Stimulated activated CD4-positive, alpha-beta T cell treated with anti-CD3 and anti-CD28 coated beads, Interleukin-15, amount 100 ng/mL, for 48 hours (primary cell): Measurements from ENCODE around the gene ADCY3.

Source experiments
- DNase-seq, 2 donors: peaks; one replicate each; pipeline ENCODE4 v3.0.0-alpha.2; 2020; ENCODE audit warnings: low read depth in 2 of 2

ADCY3 gene

DNA sequence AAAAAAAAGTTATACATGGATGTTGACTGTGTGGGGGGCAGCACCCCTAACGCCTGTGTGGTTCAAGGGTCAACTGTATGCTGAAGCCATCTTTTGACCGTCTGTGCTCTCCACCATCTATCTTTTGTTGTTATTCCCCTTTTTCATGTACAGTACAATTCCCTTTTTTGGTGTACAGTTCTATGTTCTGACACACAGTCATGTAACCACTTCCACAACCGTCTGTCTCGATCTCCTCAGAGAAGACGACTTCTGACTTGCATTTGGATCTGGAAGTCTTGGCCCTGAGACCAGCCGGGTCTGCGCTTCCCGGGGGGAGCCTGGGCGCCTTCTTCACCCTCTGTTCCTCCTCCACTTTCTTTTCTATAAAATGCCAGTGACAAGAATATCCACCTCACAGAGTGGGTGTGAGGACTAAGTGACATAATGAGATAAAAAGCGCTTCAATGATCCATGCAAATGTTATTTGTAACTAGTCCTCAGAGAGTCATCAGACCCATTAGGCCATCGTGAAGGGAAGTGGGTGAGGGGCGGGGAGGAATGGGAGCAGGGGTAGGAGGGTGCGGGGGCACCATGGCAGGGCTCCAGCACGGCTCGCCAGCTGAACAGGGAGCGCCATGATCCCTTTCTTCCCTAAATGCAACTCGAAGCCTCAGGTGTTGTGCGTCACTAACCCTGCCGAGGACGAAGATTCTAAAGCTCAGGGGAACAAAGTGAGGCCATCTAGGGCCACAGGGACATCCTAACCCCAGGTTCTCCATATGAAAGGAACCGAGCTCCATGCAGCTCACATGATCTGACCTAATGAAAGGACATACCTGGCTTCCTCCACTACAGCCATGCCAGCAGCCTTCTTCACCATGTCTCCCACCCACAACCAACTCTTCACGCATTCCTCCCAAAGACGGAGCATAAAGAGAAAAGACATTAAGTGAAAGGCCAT lies 16.6 kb downstream of the ADCY3 start:
- DNase-seq, result no peak

GRCh38 chr2:24899361-24899910 lies 20.6 kb downstream of the ADCY3 start:
- no peak for DNase-seq

GRCh38 chr2:24898122-24899109 lies 21.6 kb downstream of the ADCY3 start:
- no peak for DNase-seq

DNA sequence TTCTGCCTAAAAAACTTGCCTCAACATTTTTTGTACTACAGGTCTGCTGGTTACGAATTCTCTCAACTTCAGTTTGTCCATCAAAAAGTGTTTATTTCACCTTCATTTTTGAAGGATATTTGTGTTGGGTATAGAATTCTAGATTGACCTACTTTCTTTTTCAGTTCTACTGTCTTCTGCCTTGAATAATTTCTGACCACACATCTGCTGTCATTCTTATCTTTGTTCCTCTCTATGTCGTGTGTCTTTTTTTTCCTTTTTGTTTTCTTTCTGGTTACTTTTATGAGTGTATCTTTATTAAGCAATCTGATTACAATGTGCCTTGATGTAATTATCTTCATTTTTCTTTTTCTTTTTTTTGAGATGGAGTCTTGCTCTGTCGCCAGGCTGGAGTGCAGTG lies 25.3 kb downstream of the ADCY3 start:
- no peak for DNase-seq

- DNase-seq, result no peak
These were observed 26.1 kb downstream of the ADCY3 start for GRCh38 chr2:24893934-24894333.

GRCh38 chr2:24892928-24893327 lies 27.1 kb downstream of the ADCY3 start:
- no peak for DNase-seq

DNA sequence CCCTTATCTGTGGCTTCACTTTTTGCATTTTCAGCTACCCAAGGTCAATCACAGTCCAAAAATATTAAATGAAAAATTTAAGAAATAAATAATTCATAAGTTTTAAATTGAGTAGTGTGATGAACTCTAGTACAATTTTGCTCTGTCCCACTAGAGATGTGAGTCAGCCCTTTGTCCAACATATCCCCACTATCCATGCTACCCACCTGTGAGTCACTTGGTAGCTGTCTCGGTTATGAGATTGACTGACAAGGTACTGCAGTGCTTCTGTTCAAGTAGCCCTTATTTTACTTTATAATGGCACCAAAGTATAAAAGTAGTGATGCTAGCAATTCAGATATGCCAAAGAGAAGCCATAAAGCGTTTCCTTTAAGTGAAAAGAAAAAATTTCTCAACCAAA lies 28.8 kb downstream of the ADCY3 start:
- DNase-seq, result no peak

- DNase-seq, result no peak
These were observed 30.8 kb downstream of the ADCY3 start for GRCh38 chr2:24889221-24889620.

- no peak for DNase-seq
These were observed 31.9 kb downstream of the ADCY3 start for GRCh38 chr2:24888177-24888576.

DNA sequence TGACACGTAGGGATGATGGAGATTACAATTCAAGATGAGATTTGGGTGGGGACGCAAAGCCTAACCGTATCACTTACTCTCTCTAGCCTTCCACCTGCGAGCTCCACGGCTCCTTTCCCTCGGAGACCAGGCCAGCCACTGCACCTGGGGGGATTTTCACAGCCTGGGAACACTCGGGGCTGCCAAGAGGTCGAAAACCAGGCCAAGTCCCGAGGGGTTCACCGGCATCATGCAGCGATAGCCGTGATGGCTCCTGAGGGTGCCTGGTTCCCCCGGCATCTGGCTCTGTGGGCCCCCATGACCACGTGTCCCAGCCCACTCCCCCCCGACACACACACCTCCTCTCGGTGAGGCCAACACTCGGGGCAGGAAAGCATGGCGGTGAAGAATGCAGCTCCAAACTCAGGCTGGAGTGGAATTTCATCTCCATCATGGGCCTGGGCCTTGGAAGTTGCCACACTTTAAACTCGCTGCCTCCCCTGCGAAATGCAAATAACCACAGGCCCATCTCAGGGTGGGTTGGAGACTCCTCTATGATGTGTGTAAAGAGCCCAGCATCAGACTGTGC lies 32.6 kb downstream of the ADCY3 start:
- DNase-seq, result no peak

GRCh38 chr2:24886691-24887304 lies 33.2 kb downstream of the ADCY3 start:
- no peak for DNase-seq

GRCh38 chr2:24886126-24886501 lies 33.9 kb downstream of the ADCY3 start:
- DNase-seq, result no peak

DNA sequence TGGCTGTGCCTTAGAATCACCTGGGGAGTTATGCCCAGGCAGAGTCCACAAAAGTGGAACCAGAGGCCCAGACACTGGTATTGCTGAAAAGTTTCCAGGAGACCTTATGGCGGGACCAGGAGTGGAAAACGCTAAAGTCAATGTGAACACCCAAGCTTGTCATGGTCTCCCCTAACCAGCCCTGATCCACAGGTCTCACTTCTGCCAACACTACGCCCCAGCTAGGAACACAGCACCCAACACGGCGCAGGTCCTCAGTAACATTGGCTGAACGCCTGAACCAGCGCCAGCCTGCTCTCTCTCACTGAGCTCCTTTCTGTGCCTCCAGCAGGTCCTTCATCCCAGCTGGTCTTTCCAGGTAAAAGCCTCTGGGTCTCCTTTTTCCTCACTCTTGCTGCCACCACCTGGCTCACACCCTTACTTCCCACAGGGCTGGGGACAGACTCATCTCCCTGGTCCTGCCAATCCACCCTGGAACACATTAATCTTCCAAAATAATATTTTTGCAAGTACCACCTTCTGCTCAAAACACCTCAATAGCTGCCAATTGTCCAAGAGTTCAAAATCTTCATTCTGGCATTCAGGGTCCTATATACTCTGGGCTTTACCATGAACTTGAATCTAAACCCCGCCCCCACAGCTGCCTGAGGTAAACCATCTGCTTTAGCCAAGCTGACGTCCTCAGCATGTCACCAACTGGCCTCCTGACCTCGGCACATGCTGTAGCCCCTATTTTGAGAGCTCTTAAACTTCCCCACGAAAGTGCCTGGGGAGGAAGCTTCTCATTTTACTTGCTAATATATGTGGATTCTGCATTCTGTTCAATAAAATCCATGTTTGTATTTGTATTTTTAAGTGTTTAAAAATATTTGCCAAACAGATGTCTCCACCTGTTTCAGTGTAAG lies 34.6 kb downstream of the ADCY3 start:
- DNase-seq, result no peak

- DNase-seq, result no peak
These were observed 36.1 kb downstream of the ADCY3 start for GRCh38 chr2:24883946-24884345.

GRCh38 chr2:24881623-24882022 lies 38.4 kb downstream of the ADCY3 start:
- DNase-seq, result no peak

DNA sequence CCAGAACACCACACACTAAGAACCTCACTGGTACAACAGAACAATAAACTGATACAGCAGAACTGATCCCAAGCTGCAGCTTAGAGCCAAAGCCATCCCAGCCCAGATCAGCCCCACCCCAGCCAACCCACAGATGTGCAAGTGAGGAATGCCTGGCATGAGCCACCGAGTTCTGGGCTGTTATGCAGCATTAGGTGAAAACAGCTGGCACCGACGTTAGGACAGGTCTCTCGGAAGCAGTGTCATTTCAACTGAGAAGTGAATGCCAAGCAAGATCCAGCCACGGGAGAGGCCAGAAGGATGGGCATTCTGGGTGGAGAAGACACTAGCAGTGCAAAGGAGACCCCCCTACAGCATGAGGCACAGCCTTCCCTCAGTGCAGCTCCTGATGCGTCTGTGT lies 38.9 kb downstream of the ADCY3 start:
- DNase-seq, result no peak

- DNase-seq, result no peak
These were observed 41.7 kb downstream of the ADCY3 start for GRCh38 chr2:24878341-24878740.

- no peak for DNase-seq
These were observed 42.4 kb downstream of the ADCY3 start for GRCh38 chr2:24877646-24878045.

GRCh38 chr2:24877067-24877466 lies 43.0 kb downstream of the ADCY3 start:
- DNase-seq, result no peak

DNA sequence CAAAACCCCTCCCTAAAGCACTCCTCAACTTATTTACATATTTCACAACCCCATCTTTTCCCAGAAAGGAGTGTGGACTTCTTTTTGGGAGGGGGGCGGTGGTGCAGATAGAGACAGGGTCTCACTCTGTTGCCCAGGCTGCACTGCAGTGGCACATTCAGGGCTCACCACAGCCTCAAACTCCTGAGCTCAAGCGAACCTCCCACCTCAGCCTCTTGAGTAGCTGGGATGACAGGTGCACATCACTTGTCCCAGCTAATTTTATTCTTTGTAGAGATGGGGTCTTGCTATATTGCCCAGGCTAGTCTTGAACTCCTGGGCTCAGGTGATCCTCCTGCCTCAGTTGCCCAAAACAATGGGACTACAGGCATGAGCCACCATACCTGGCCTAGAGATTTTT lies 44.1 kb downstream of the ADCY3 start:
- no peak for DNase-seq
